Measurements from ENCODE around the gene OLIG3.

Gene OLIG3

DNA sequence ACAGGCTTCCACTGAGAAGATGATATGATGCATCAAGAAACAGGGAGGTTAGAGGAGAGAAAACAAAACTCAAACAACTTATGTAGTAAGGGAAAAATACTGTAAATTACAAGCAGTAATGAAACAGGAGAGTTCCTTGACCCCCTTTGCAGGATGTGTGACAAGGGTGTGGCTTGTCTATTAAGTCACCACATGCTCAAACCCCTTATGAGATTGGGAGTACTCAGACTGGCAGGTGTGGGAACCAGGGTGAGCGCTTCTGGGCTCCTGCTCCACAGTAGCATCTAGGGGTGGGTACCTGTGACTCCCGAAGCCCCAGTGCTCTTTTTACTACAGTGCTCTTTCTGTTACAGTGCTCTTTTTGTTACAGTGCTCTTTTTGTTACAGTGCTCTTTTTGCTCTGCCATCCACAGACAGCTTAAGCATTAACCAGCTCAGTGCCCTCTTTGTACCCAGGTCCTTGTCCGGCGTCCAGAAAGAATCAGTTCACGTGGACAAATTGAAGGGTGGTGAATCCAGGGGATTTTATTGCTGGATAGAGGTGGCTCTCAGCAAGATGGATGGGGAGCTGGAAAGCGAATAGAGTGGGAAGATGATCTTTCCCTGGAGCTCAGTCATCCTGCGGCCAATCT is 28.7 kb downstream of the OLIG3 start:
- no peak for DNase-seq

DNA sequence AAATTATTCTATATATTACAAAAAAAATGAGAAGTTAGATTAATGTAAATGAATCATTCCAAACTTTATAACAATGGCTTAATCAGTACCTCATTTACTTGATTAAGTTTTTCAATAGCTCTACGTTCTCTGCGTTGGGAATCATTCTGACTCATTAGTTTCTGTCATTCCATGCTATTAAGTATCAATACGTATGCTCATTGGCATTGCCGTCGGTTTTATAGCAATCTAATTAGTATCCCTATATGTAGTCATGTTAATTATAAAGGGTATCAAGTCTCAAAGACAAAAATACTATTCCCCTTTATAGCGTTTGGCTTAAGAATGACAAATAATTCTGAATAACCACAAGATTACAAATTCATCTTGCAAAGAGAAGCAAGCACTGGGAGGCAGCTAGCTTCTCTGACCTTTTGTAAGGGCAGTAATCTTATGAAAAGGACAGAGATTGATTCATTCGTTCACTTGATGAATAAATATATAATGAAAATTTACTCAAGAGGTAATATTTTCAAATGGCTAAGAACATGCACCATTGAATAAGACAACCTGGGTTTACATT is 41.8 kb downstream of the OLIG3 start:
- no peak for DNase-seq

DNA sequence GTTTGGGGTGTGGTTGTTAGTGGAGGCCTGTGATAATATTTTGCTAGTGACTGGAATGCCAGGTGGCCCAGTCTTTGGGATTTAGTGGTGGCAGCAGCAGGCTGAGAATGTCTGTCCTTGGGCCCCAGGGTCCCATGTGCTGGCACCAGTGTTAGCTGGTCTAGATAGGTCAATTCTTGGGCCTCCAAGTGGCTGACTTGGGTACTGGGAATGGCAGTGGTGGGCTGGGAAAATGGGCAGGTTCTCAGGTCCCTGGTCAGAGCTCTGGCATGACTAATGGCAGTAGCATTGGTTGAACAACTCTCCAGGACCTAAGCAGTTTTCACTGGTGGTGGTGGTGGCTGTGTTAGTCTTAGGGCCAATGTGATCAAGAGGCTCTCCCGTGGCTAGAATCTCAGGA is 50.3 kb downstream of the OLIG3 start:
- DNase-seq, result no peak

Measured in effector CD4-positive, alpha-beta T cell (primary cell).